OCI-LY1 (cell line): ENCODE results near the gene SLC49A3.

Source experiments
- H2AFZ ChIP-seq: fragments of 200-600 bp; sonication (generic), shearing (Covaris generic); 2 replicates; pipeline ENCODE4 v1.6.0; 2014; ENCODE audit warnings: antibody characterized with exemption, mild to moderate bottlenecking, low read length
- H3F3A ChIP-seq: fragments of 200-600 bp; sonication (generic), shearing (Covaris generic); 2 replicates; pipeline ENCODE4 v1.6.0; 2014; ENCODE audit warnings: mild to moderate bottlenecking, antibody characterized with exemption, low read length, moderate library complexity; ENCODE audit not compliant: insufficient read depth
- H3K27ac ChIP-seq: fragments of 200-600 bp; sonication (generic); 2 replicates; pipeline ENCODE4 v1.5.1; 2014; ENCODE audit warnings: low read length, mixed run types, mild to moderate bottlenecking, low read depth; ENCODE audit not compliant: poor library complexity, severe bottlenecking
- H3K27me3 ChIP-seq: fragments of 200-600 bp; sonication (generic); 2 replicates; pipeline ENCODE4 v1.6.0; 2014; ENCODE audit warnings: antibody characterized with exemption, mild to moderate bottlenecking, low read length, moderate library complexity; ENCODE audit not compliant: insufficient read depth
- H3K36me3 ChIP-seq: fragments of 200-600 bp; sonication (generic); 2 replicates; pipeline ENCODE4 v1.6.1; 2014; ENCODE audit warnings: mild to moderate bottlenecking, antibody characterized with exemption, low read length, moderate library complexity, mixed read lengths; ENCODE audit not compliant: insufficient read depth
- H3K4me1 ChIP-seq: fragments of 200-600 bp; sonication (generic); 2 replicates; pipeline ENCODE4 v1.5.1; 2014; ENCODE audit warnings: mild to moderate bottlenecking, low read length, moderate library complexity; ENCODE audit not compliant: insufficient read depth, severe bottlenecking
- H3K4me2 ChIP-seq: fragments of 200-600 bp; sonication (generic), shearing (Covaris generic); 2 replicates; pipeline ENCODE4 v1.6.1; 2014; ENCODE audit warnings: low read length
- H3K4me3 ChIP-seq: fragments of 200-600 bp; sonication (generic); 2 replicates; pipeline ENCODE4 v1.5.1; 2014; ENCODE audit warnings: low read length, low read depth, mild to moderate bottlenecking, mixed read lengths; ENCODE audit not compliant: poor library complexity, severe bottlenecking
- H3K79me2 ChIP-seq: fragments of 200-600 bp; shearing (Covaris generic); 2 replicates; pipeline ENCODE4 v1.6.1; 2016; ENCODE audit warnings: mixed run types, low read length, mixed read lengths; ENCODE audit not compliant: insufficient read depth
- H3K9ac ChIP-seq: fragments of 200-600 bp; sonication (generic), shearing (Covaris generic); 2 replicates; pipeline ENCODE4 v1.6.1; 2014; ENCODE audit warnings: mild to moderate bottlenecking, low read length, mixed read lengths
- H3K9me2 ChIP-seq: fragments of 200-600 bp; sonication (generic), shearing (Covaris generic); 2 replicates; pipeline ENCODE4 v1.6.1; 2014; ENCODE audit warnings: low read depth, mild to moderate bottlenecking, low read length, mixed read lengths
- H3K9me3 ChIP-seq: fragments of 200-600 bp; shearing (Covaris generic); 2 replicates; pipeline ENCODE4 v1.6.1; 2014; ENCODE audit warnings: low read length, mixed read lengths
- H4K20me1 ChIP-seq: fragments of 200-600 bp; sonication (generic), shearing (Covaris generic); 2 replicates; pipeline ENCODE4 v1.6.0; 2016; ENCODE audit warnings: mild to moderate bottlenecking, low read length; ENCODE audit not compliant: insufficient read depth
- CTCF ChIP-seq: fragments of 200-600 bp; sonication (generic), shearing (Covaris generic); IDR thresholded peaks from 2 replicates; pipeline ENCODE4 v1.5.1; 2017; ENCODE audit warnings: mild to moderate bottlenecking, antibody characterized with exemption, low read length, moderate library complexity, mixed read lengths
- EZH2 ChIP-seq: fragments of 200-600 bp; sonication (generic), shearing (Covaris generic); IDR thresholded peaks from 2 replicates; pipeline ENCODE4 v1.8.0; 2017; ENCODE audit warnings: borderline replicate concordance, mixed run types, mild to moderate bottlenecking, antibody characterized with exemption, low read length, moderate library complexity, mixed read lengths

The SLC49A3 gene

GRCh38 chr4:675980-676870 is 12.7 kb downstream of the SLC49A3 start:
- H3K4me3 ChIP-seq, result peak overlapping the region; percentile 79
- TF ChIP-seq EZH2, result no peak
- no peak for TF ChIP-seq CTCF
- no peaks in the 10 kb centered on the region; the same call in 1 of the 2 replicates for H3F3A ChIP-seq
- H3K27ac ChIP-seq, result peak overlapping the region; percentile 97
- H3K9ac ChIP-seq, result peak overlapping the region; percentile 88; the same call in 1 of the 2 replicates
- H3K9me2 ChIP-seq, result no peaks in the 10 kb centered on the region
- peaks cover 19% of the 10 kb centered on the region for H3K36me3 ChIP-seq
- no peaks in the 10 kb centered on the region for H3K79me2 ChIP-seq
- peak overlapping the region; percentile 89 for H3K4me2 ChIP-seq
- no peak overlapping the region for H2AFZ ChIP-seq
- H3K27me3 ChIP-seq, result no peaks in the 10 kb centered on the region
- H4K20me1 ChIP-seq, result no peaks in the 10 kb centered on the region
- peaks cover 48% of the 10 kb centered on the region for H3K4me1 ChIP-seq
- no peaks in the 10 kb centered on the region for H3K9me3 ChIP-seq

- H3K4me3 ChIP-seq, result peak overlapping the region; percentile 79
- no peaks in the 10 kb centered on the region; the same call in 1 of the 2 replicates for H3F3A ChIP-seq
- H3K4me1 ChIP-seq, result peaks cover 48% of the 10 kb centered on the region
- peak overlapping the region; percentile 97 for H3K27ac ChIP-seq
- H3K4me2 ChIP-seq, result peak overlapping the region; percentile 89
- H3K27me3 ChIP-seq, result no peaks in the 10 kb centered on the region
- no peak for TF ChIP-seq EZH2
- TF ChIP-seq CTCF, result no peak
- H3K9me2 ChIP-seq, result no peaks in the 10 kb centered on the region
- no peaks in the 10 kb centered on the region for H4K20me1 ChIP-seq
- peaks cover 19% of the 10 kb centered on the region for H3K36me3 ChIP-seq
- no peaks in the 10 kb centered on the region for H3K79me2 ChIP-seq
- peak overlapping the region; percentile 88 for H3K9ac ChIP-seq
- no peaks in the 10 kb centered on the region for H3K9me3 ChIP-seq
- no peak overlapping the region for H2AFZ ChIP-seq
Observed at GRCh38 chr4:675036-675882, 13.7 kb downstream of the SLC49A3 start.

- Histone ChIP-seq H3K4me2 (peak within 1 kb of the TSS; percentile 89), H3K36me3 (peaks cover 19% of the 10 kb centered on the region), H3K27me3 (no peaks in the 10 kb centered on the region), H3K27ac (peak within 1 kb of the TSS; percentile 97), H3K79me2 (no peaks in the 10 kb centered on the region), H3K4me3 (peak within 1 kb of the TSS; percentile 79), H3K9ac (peak within 1 kb of the TSS; percentile 88), H3K9me2 (no peaks in the 10 kb centered on the region), H4K20me1 (no peaks in the 10 kb centered on the region), H2AFZ (no peak within 1 kb of the TSS), H3F3A (no peaks in the 10 kb centered on the region; the same call in 1 of the 2 replicates), H3K4me1 (peaks cover 48% of the 10 kb centered on the region), H3K9me3 (no peaks in the 10 kb centered on the region)
- TF ChIP-seq CTCF, result peak; percentile 70
- TF ChIP-seq EZH2, result no peak
Observed at GRCh38 chr4:674172-675035, 14.5 kb downstream of the SLC49A3 start, which contains the start of the genes ATP5ME and MYL5. Gene ATP5ME (minus strand): TSS chr4:674276. CDS start chr4:674247, 29 bp downstream. Gene MYL5 (plus strand): TSS chr4:674542. CDS start chr4:678027, 3,485 bp downstream.
